Renal cortex interstitium (tissue), 15 donors: ENCODE data around the gene TMUB2. TPM values are rescaled to one million over a fixed set of nuclear protein-coding genes. Genes with fewer than 3 reads are reported as not detected.
"Not testable (repeated sequence)": the region's sequence is repeated elsewhere in the genome, so short reads cannot be mapped to it uniquely, and the experiment has no call there.

ENCODE experiments used
- DNase-seq, 11 donors: peaks; one replicate each; pipeline ENCODE4 v3.0.0-alpha.2; 2013; ENCODE audit warnings: low read depth in 9 of 11, low spot score in 4 of 11; ENCODE audit errors: extremely low read depth in 1 of 11
- long read RNA-seq, 16 experiments: transcript quantifications; one replicate each; lab custom pipeline, GENCODE V29; 2026
- polyA plus RNA-seq, 3 donors: library from polyadenylated mRNA; unstranded; fragments of 120-200 nt; gene quantifications; one replicate each; pipeline ENCODE4 v1.2.1, GENCODE V29; 2013; ENCODE audit not compliant: insufficient read length in 3 of 3

TMUB2 gene
- polyA plus RNA-seq: 10 to 100 TPM; 38.7 to 55.2 (median 45.8) TPM
- long read RNA-seq, donor 1, transcript TMUB2-201 (3 exons, 2,418 nt): major isoform, 6 of 7 reads
- long read RNA-seq, donor 1, partial matches to known transcripts: 0 of 7 reads
- long read RNA-seq, donor 1, other reads (novel, unspliced or antisense): 0 of 7 reads
- long read RNA-seq, donor 2, partial matches to known transcripts: 0 of 5 reads
- long read RNA-seq, donor 2, other reads (novel, unspliced or antisense): 0 of 5 reads
- long read RNA-seq, donor 3, transcript TMUB2-201 (3 exons, 2,418 nt): major isoform, 10 of 23 reads
- long read RNA-seq, donor 3, partial matches to known transcripts: 7 of 23 reads
- long read RNA-seq, donor 3, other reads (novel, unspliced or antisense): 0 of 23 reads
- long read RNA-seq, donor 4, transcript TMUB2-201 (3 exons, 2,418 nt): major isoform, 6 of 11 reads
- long read RNA-seq, donor 4, partial matches to known transcripts: 0 of 11 reads
- long read RNA-seq, donor 4, other reads (novel, unspliced or antisense): 0 of 11 reads
- long read RNA-seq, donor 5: 0 reads
- long read RNA-seq, donor 6, partial matches to known transcripts: 0 of 9 reads
- long read RNA-seq, donor 6, other reads (novel, unspliced or antisense): 0 of 9 reads
- long read RNA-seq, donor 7, partial matches to known transcripts: 14 of 23 reads
- long read RNA-seq, donor 7, other reads (novel, unspliced or antisense): 0 of 23 reads
- long read RNA-seq, donor 8: 0 reads
- long read RNA-seq, donor 9, partial matches to known transcripts: 8 of 18 reads
- long read RNA-seq, donor 9, other reads (novel, unspliced or antisense): 0 of 18 reads
- long read RNA-seq, donor 10, partial matches to known transcripts: 0 of 8 reads
- long read RNA-seq, donor 10, other reads (novel, unspliced or antisense): 0 of 8 reads
- long read RNA-seq, donor 11, partial matches to known transcripts: 5 of 13 reads
- long read RNA-seq, donor 11, other reads (novel, unspliced or antisense): 0 of 13 reads
- long read RNA-seq, donor 12, partial matches to known transcripts: 0 of 3 reads
- long read RNA-seq, donor 12, other reads (novel, unspliced or antisense): 0 of 3 reads
- long read RNA-seq, donor 13: 0 reads
- long read RNA-seq, donor 14, transcript TMUB2-201 (3 exons, 2,418 nt): major isoform, 5 of 6 reads
- long read RNA-seq, donor 14, partial matches to known transcripts: 0 of 6 reads
- long read RNA-seq, donor 14, other reads (novel, unspliced or antisense): 0 of 6 reads
- long read RNA-seq, donor 15, partial matches to known transcripts: 0 of 3 reads
- long read RNA-seq, donor 15, other reads (novel, unspliced or antisense): 0 of 3 reads
- long read RNA-seq, donor 16, transcript TMUB2-201 (3 exons, 2,418 nt): major isoform, 7 of 36 reads
- long read RNA-seq, donor 16, partial matches to known transcripts: 19 of 36 reads
- long read RNA-seq, donor 16, other reads (novel, unspliced or antisense): 0 of 36 reads

- peak; percentile 97 to 99 (median 98) for DNase-seq
Measured at GRCh38 chr17:44186307-44187130, at the start of gene TMUB2. Gene TMUB2, plus strand, starts transcription at chr17:44186972. Its CDS starts 737 bp downstream, at chr17:44187709.

DNA sequence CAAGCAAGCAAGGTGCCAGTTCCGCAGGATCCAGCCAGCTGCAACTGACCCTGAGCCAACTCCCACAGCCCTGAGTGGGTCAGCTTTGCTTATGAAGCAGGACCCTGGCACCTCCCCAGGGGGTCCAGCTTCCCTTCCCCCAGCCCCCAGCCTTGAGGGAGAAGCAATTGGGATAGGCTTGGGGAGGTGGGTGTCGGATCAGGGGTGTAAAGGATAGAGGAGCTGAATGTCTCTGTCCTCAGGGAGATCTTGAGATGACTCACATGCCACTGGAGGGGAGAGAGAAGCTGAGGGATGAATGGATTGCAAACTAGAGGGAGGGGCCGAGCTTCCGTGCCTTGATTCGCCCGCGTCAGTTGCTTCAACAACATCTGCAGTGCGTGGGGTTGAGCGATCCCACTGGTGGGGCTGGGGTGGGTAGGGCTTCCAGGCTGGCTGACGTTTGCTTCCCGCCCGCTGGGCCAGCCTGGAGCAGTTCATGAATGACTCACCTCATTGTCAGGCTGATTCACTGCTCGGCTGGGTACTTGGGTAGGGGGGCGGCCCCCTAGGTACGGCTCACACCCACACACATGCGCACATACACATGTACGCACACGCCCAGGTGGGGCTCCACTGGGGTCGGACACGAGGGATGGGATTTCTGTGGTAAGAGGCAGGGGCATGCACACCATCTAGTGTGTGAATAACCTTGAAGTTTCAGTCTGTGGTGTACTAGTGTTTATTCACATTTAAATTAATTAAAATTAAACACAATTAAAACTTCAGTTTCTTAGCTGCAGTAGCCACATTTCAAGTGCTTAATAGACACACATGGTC, 48.7 kb upstream of the TMUB2 start:
- DNase-seq: peak in 7 of 11 donors; percentile 45 to 74 (median 59)

- DNase-seq: not testable (repeated sequence)
Measured at GRCh38 chr17:44143921-44144320, 42.9 kb upstream of the TMUB2 start.

- DNase-seq: no peak
Measured at GRCh38 chr17:44144966-44145739, 41.6 kb upstream of the TMUB2 start.

- no peak for DNase-seq
Measured at GRCh38 chr17:44146375-44147346, 40.1 kb upstream of the TMUB2 start.

DNA sequence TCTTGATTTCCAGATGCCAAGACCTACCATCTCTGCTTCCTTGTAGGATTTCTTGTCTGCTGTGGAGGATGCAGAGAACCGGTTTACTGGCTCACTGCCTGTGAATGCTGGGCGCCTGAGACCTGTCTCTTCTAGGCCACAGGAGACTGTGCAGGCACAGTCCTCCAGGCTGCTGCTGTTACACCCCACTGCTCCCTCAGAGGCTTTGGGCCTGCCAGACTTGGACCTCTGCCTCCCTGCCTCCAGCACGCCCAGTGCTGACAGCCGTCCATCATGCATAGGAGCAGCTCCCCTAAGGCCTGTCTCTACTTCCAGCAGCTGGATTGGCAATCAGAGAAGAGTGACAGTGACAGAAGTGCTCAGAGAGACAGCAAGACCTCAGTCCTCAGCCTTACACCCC, 39.0 kb upstream of the TMUB2 start:
- no peak for DNase-seq

DNA sequence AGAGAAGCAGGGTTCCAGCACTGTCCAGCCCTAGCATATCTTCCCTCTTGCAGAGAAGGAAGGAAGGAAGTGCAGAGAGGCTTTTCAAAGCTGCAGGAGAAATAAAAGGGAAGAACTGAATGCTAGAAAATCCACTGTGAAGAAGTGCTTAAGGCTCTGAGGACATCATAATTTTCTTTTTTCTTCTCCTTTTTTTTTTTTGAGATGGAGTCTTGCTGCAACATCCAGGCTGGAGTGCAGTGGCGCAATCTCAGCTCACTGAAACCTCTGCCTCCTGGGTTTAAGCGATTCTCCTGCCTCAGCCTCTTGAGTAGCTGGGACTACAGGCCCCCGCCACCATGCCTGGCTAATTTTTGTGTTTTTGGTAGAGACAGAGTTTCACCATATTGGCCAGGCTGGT, 37.7 kb upstream of the TMUB2 start:
- not testable (repeated sequence) for DNase-seq

GRCh38 chr17:44149750-44150329, 36.9 kb upstream of the TMUB2 start:
- DNase-seq: no peak

GRCh38 chr17:44152875-44153274, 33.9 kb upstream of the TMUB2 start:
- no peak for DNase-seq

- no peak for DNase-seq
Measured at GRCh38 chr17:44155488-44155887, 31.3 kb upstream of the TMUB2 start.

GRCh38 chr17:44159519-44160210, 27.1 kb upstream of the TMUB2 start:
- no peak for DNase-seq

DNA sequence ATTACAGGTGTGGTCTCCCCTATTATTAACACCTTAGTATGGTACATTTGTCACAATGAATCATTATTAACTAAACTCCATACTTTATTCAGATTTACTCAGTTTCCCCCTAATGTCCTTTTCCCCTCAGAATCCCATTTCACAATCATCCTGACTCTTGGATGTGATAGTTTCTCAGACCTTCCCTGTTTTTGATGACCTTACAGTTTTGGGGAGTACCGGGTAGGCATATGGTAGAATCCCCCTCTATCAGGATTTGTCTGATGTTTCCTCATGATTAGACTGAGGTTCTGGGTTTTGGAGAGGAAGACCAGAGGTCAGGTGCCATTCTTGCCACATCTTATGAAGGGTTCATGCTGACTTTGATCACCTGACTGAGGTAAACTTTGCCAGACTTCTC, 22.3 kb upstream of the TMUB2 start:
- DNase-seq: no peak

DNA sequence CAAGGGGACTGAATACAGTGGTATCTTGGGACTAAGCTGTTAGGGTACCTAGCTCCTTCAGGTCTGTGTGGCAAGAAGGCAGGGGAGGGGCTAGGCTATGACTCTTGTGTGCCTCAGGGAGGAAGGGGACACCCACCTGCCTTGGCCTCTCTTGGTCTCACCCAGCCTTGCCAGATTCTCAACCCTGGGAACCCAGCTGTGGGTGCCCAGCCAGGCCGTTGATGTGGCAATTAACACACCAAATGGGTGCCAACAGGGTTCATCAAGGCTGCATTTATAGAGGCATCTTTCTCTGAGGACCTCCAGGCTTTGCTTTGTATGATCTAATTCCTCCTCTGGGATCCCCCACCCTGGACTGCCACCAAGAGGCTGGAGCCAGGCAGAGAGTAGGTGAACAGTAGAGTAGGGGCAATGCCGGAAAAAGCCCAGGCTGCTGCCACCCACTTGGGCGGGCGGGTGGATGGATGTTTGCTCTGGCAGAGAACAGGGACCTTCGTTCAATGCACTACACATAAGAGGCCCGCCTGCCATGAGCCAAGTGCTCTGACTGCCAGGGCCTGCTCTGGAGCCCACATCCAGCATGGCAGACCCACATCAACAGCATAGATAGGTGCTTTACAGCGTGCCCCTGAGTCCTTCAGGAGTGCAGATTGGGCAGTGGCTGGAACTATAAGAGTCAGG, 19.5 kb upstream of the TMUB2 start:
- no peak for DNase-seq

GRCh38 chr17:44170135-44170498, 16.7 kb upstream of the TMUB2 start:
- no peak for DNase-seq
